H1 (cell line): ENCODE results near the gene RUFY3. TPM values are rescaled to one million over a fixed set of nuclear protein-coding genes. Genes with fewer than 3 reads are reported as not detected.

Experiments
- CTCF ChIA-PET: fragments of 300-600 bp; sonication (Branson Sonifier 250); formaldehyde crosslinking; loops from one replicate; lab custom pipeline; 2021; ENCODE audit not compliant: partially characterized antibody; lab: Charles Lee
- POLR2A ChIA-PET: fragments of 300-600 bp; sonication (Branson Sonifier 250); formaldehyde crosslinking; loops from one replicate; lab custom pipeline; 2021; ENCODE audit warnings: inconsistent platforms; ENCODE audit not compliant: partially characterized antibody; lab: Charles Lee
- DNase-seq, 2 experiments: peaks; one replicate each; pipeline versions ENCODE4 v3.0.0 to v3.0.0-alpha.2; 2010 to 2022; ENCODE audit warnings: low spot score in 2 of 2, low read depth in 1 of 2, mixed read lengths in 1 of 2
- FAIRE-seq: peaks from 2 replicates; lab custom pipeline; 2011; peaks lifted over from hg19 to GRCh38; lab: Jason Lieb, UNC
- H2AFZ ChIP-seq: 2 replicates; pipeline ENCODE4 v1.8.1; 2012; ENCODE audit warnings: low read length, inconsistent platforms
- H2AK5ac ChIP-seq: 2 replicates; pipeline ENCODE4 v1.6.1; 2013; ENCODE audit warnings: low read depth, low read length
- H2BK120ac ChIP-seq: replicated peaks from 2 replicates; pipeline ENCODE3; 2013; ENCODE audit warnings: low read depth, low read length, inconsistent platforms
- H2BK12ac ChIP-seq: 2 replicates; pipeline ENCODE4 v1.6.1; 2013; ENCODE audit warnings: low read depth, low read length
- H2BK15ac ChIP-seq: 2 replicates; pipeline ENCODE4 v1.6.1; 2013; ENCODE audit warnings: low read length
- H2BK20ac ChIP-seq: 2 replicates; pipeline ENCODE4 v1.6.1; 2013; ENCODE audit warnings: low read length
- H2BK5ac ChIP-seq: 2 replicates; pipeline ENCODE4 v1.6.1; 2013; ENCODE audit warnings: low read depth, low read length
- H3K14ac ChIP-seq: 2 replicates; pipeline ENCODE4 v1.6.1; 2013; ENCODE audit warnings: inconsistent platforms; ENCODE audit not compliant: insufficient read length
- H3K18ac ChIP-seq: 2 replicates; pipeline ENCODE4 v1.6.1; 2013; ENCODE audit warnings: low read length; ENCODE audit errors: extremely low read depth
- H3K23ac ChIP-seq: 2 replicates; pipeline ENCODE4 v1.6.1; 2013; ENCODE audit warnings: inconsistent platforms; ENCODE audit not compliant: insufficient read length
- H3K23me2 ChIP-seq: 2 replicates; pipeline ENCODE4 v1.6.1; 2013; ENCODE audit warnings: low read depth, low read length
- H3K27ac ChIP-seq: 2 replicates; pipeline ENCODE4 v1.6.1; 2011; ENCODE audit warnings: low read depth, low read length, inconsistent platforms
- H3K27me3 ChIP-seq, 4 experiments: replicated peaks in 1 of 4; 1 replicate in 1 of 4; 2 replicates in 3 of 4; pipeline versions ENCODE4 v1.6.1 to v1.8.1; 2011 to 2013; ENCODE audit warnings: low read length in 3 of 4, mild to moderate bottlenecking in 3 of 4, inconsistent platforms in 2 of 4, mixed read lengths in 2 of 4, moderate library complexity in 1 of 4; ENCODE audit not compliant: control insufficient read depth in 3 of 4, insufficient read depth in 3 of 4; ENCODE audit errors: extremely low read depth in 1 of 4
- H3K36me3 ChIP-seq, 4 experiments: 2 replicates each; pipeline versions ENCODE4 v1.6.1 to v1.8.1; 2011 to 2013; ENCODE audit warnings: mild to moderate bottlenecking in 4 of 4, low read length in 3 of 4, moderate library complexity in 2 of 4, control low read depth in 1 of 4, inconsistent platforms in 1 of 4; ENCODE audit not compliant: insufficient read depth in 4 of 4, control insufficient read depth in 2 of 4
- H3K4ac ChIP-seq: replicated peaks from 2 replicates; pipeline ENCODE3; 2013; ENCODE audit warnings: low read length, low read depth, mixed read lengths, inconsistent platforms; ENCODE audit not compliant: insufficient read length
- H3K4me1 ChIP-seq, 4 experiments: replicated peaks in 1 of 4; 1 replicate in 1 of 4; 2 replicates in 3 of 4; pipeline versions ENCODE4 v1.6.1 to v1.8.1; 2011 to 2013; ENCODE audit warnings: low read length in 3 of 4, inconsistent platforms in 2 of 4, mixed read lengths in 1 of 4; ENCODE audit not compliant: insufficient read depth in 4 of 4, control insufficient read depth in 3 of 4
- H3K4me2 ChIP-seq, 2 experiments: 2 replicates each; pipeline versions ENCODE4 v1.6.1 to v1.8.1; 2011 to 2013; ENCODE audit warnings: low read depth in 2 of 2, low read length in 2 of 2, control low read depth in 1 of 2, inconsistent platforms in 1 of 2, mild to moderate bottlenecking in 1 of 2; ENCODE audit not compliant: insufficient read depth in 1 of 2
- H3K4me3 ChIP-seq, 4 experiments: fragments of 200-600, 300-600 bp in 1 of 4; sonication (generic), shearing (Covaris generic), sonication (Bioruptor Twin) in 1 of 4; 2 replicates each; pipeline versions ENCODE4 v1.5.1 to v1.8.1; 2011 to 2016; ENCODE audit warnings: low read length in 4 of 4, low read depth in 3 of 4, control low read depth in 2 of 4, inconsistent platforms in 2 of 4, mild to moderate bottlenecking in 2 of 4, mixed read lengths in 1 of 4, moderate library complexity in 1 of 4; ENCODE audit not compliant: insufficient read depth in 2 of 4; ENCODE audit errors: extremely low read depth in 1 of 4
- H3K56ac ChIP-seq: replicated peaks from 2 replicates; pipeline ENCODE3; 2013; ENCODE audit warnings: low read depth, mild to moderate bottlenecking, mixed read lengths, low read length, inconsistent platforms; ENCODE audit not compliant: insufficient read length
- H3K79me1 ChIP-seq: 2 replicates; pipeline ENCODE4 v1.6.1; 2013; ENCODE audit warnings: low read depth, low read length, control low read depth
- H3K79me2 ChIP-seq, 2 experiments: 2 replicates each; pipeline versions ENCODE4 v1.6.1 to v1.8.1; 2012 to 2013; ENCODE audit warnings: low read length in 2 of 2, mild to moderate bottlenecking in 2 of 2, inconsistent platforms in 1 of 2; ENCODE audit not compliant: insufficient read depth in 2 of 2, control insufficient read depth in 1 of 2
- H3K9ac ChIP-seq, 4 experiments: replicated peaks in 1 of 4; 1 replicate in 1 of 4; 2 replicates in 3 of 4; pipeline versions ENCODE4 v1.6.1 to v1.8.1; 2011 to 2013; ENCODE audit warnings: low read depth in 3 of 4, low read length in 3 of 4, control low read depth in 2 of 4, mild to moderate bottlenecking in 2 of 4, moderate library complexity in 2 of 4, inconsistent platforms in 1 of 4; ENCODE audit errors: extremely low read depth in 1 of 4
- H3K9me3 ChIP-seq, 2 experiments: 2 replicates each; pipeline versions ENCODE4 v1.6.1 to v1.8.1; 2012 to 2013; ENCODE audit warnings: mild to moderate bottlenecking in 2 of 2, moderate library complexity in 2 of 2, control low read depth in 1 of 2, inconsistent platforms in 1 of 2, low read depth in 1 of 2, low read length in 1 of 2, mixed read lengths in 1 of 2; ENCODE audit not compliant: insufficient read depth in 2 of 2
- H4K20me1 ChIP-seq, 2 experiments: replicated peaks in 1 of 2; 2 replicates each; pipeline versions ENCODE3 to v1.8.1; 2011 to 2013; ENCODE audit warnings: inconsistent platforms in 2 of 2, low read length in 2 of 2, mild to moderate bottlenecking in 1 of 2; ENCODE audit not compliant: insufficient read depth in 2 of 2, control insufficient read depth in 1 of 2
- H4K5ac ChIP-seq: 2 replicates; pipeline ENCODE4 v1.6.1; 2013; ENCODE audit warnings: low read length, low read depth, mixed read lengths, inconsistent platforms; ENCODE audit not compliant: insufficient read length
- H4K8ac ChIP-seq: 2 replicates; pipeline ENCODE4 v1.8.0; 2013; ENCODE audit warnings: mild to moderate bottlenecking, moderate library complexity, low read length, inconsistent platforms; ENCODE audit not compliant: insufficient read depth; ENCODE audit errors: extremely low read depth
- H4K91ac ChIP-seq: replicated peaks from 2 replicates; pipeline ENCODE3; 2013; ENCODE audit warnings: low read length, mixed read lengths, inconsistent platforms; ENCODE audit not compliant: insufficient read length
- BACH1 ChIP-seq: IDR thresholded peaks from 2 replicates; pipeline ENCODE4 v1.6.1; 2012; ENCODE audit warnings: low read length, improper control_type of control experiment
- CBX5 ChIP-seq: fragments of 300-800, 300-1000 bp; sonication (generic); IDR thresholded peaks from 2 replicates; pipeline ENCODE4 v1.7.1; 2016; ENCODE audit warnings: antibody characterized with exemption, low read length, low read depth
- CREB1 ChIP-seq: IDR thresholded peaks from 2 replicates; pipeline ENCODE4 v1.6.1; 2012; ENCODE audit warnings: inconsistent platforms
- GTF2F1 ChIP-seq: IDR thresholded peaks from 2 replicates; pipeline ENCODE4 v1.6.1; 2012; ENCODE audit warnings: low read depth, low read length, improper control_type of control experiment, borderline replicate concordance
- HDAC2 ChIP-seq, 2 experiments: fragments of 300-600 bp in 1 of 2; sonication (generic) in 1 of 2; IDR thresholded peaks; 2 replicates each; pipeline ENCODE4 v1.6.1; 2011 to 2012; ENCODE audit warnings: low read depth in 2 of 2, low read length in 2 of 2, mild to moderate bottlenecking in 2 of 2, moderate library complexity in 2 of 2, borderline replicate concordance in 1 of 2, inconsistent platforms in 1 of 2
- JUN ChIP-seq: IDR thresholded peaks from 2 replicates; pipeline ENCODE4 v1.6.1; 2011; ENCODE audit warnings: low read depth, mild to moderate bottlenecking, improper control_type of control experiment, low read length
- JUND ChIP-seq: IDR thresholded peaks from 2 replicates; pipeline ENCODE4 v1.6.1; 2011; ENCODE audit warnings: mild to moderate bottlenecking, improper control_type of control experiment, low read length
- KDM1A ChIP-seq: fragments of 200-600, 300-600 bp; sonication (generic); IDR thresholded peaks from 2 replicates; pipeline ENCODE4 v1.7.1; 2016; ENCODE audit warnings: mild to moderate bottlenecking, low read length, borderline replicate concordance
- KDM4A ChIP-seq: IDR thresholded peaks from one replicate; pipeline ENCODE4 v1.7.1; 2012; ENCODE audit warnings: low read depth, mild to moderate bottlenecking, moderate library complexity, low read length, inconsistent platforms; ENCODE audit not compliant: severe bottlenecking
- KDM5A ChIP-seq: fragments of 200-600 bp; IDR thresholded peaks from 2 replicates; pipeline ENCODE4 v1.7.1; 2012; ENCODE audit warnings: mild to moderate bottlenecking, low read length, inconsistent platforms, mixed read lengths
- PHF8 ChIP-seq: fragments of 200-600 bp; sonication (generic); conservative IDR thresholded peaks from 2 replicates; pipeline ENCODE4 v1.7.1; 2012; ENCODE audit warnings: low read depth, mild to moderate bottlenecking, inconsistent platforms, low read length, moderate library complexity
- SIN3A ChIP-seq, 2 experiments: IDR thresholded peaks in 1 of 2; conservative IDR thresholded peaks in 1 of 2; 2 replicates each; pipeline ENCODE4 v1.6.1; 2011 to 2012; ENCODE audit warnings: low read length in 2 of 2, improper control_type of control experiment in 1 of 2, low read depth in 1 of 2, mild to moderate bottlenecking in 1 of 2
- SP1 ChIP-seq: IDR thresholded peaks from 2 replicates; pipeline ENCODE4 v1.6.1; 2011; ENCODE audit warnings: low read depth, low read length
- SP2 ChIP-seq: IDR thresholded peaks from 2 replicates; pipeline ENCODE4 v1.6.1; 2012; ENCODE audit warnings: mild to moderate bottlenecking, low read length, inconsistent platforms
- SRF ChIP-seq: IDR thresholded peaks from 2 replicates; pipeline ENCODE4 v1.6.1; 2011; ENCODE audit warnings: mild to moderate bottlenecking, low read depth, low read length, moderate library complexity
- WGBS, 2 experiments: shearing (Covaris generic) in 1 of 2; methylation state at CpG; one replicate each; pipeline versions ENCODE4 v1.1.6 to v1.1.7; 2013 to 2015; ENCODE audit warnings: low lambda C conversion rate in 2 of 2, mixed read lengths in 2 of 2, inconsistent platforms in 1 of 2, low coverage in 1 of 2, missing lambda C conversion rate in 1 of 2; ENCODE audit not compliant: insufficient replicate concordance in 2 of 2, insufficient coverage in 1 of 2, insufficient read length in 1 of 2; ENCODE audit errors: extremely low coverage in 1 of 2, missing lambda C conversion rate in 1 of 2; 5-methylcytosine and 5-hydroxymethylcytosine counted together
- polyA plus RNA-seq, 7 experiments: library from polyadenylated mRNA; depleted of rRNA in 3 of 7; stranded (reverse) in 5 of 7; unstranded in 2 of 7; fragments of >200 nt in 5 of 7; fragments of 200-250 nt in 2 of 7; gene quantifications; 1 replicate in 5 of 7; 2 replicates in 1 of 7; 4 replicates in 1 of 7; pipeline versions ENCODE4 v1.2.1 to v1.2.3, GENCODE V29; 2011 to 2013; ENCODE audit warnings: missing spikeins in 2 of 7, mixed read lengths in 2 of 7
- total RNA-seq: library from RNA; stranded (reverse); fragmentation: NEBNext Ultra II Directional; extraction: Animal tissue kit (Norgen Biotek cat#: 25700); gene quantifications from 2 replicates; pipeline ENCODE4 v1.2.1, GENCODE V29; 2021

Gene RUFY3
- total and polyA plus RNA-seq, 2 of the 8 experiments (the other 6 are each of a cell fraction or from before 2014, with no cell fraction given) = 7.8 to 33.1 TPM

DNA sequence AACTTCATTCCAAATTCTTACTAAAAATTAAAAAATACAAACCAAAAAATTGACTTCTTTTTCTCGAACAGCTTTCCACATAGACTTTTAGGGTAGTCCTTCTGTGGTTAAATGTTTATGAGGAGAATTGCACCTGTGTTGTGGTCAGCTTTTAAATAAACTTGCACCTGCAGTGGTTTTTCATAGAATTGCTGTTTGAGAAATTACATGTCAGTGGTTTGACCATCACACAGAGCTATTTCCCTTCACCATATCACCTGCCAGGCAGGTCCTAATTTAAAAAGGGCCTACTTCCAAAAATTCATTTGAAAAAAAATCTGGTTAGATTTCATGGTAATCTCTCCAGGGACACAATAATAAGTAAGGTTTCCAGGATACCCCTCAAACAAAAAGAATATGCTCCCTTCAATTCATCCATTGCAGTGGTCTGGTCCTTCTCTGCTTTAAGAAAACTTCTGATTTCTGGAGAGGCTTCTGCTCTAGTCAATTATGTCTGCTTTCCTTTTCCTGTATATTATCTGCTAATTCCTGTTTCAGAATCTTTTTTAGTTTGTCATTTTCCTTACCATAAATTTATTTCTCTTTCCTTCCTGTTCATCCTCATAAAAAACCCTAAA, 43.3 kb upstream of the RUFY3 start:
- Histone ChIP-seq H3K4ac (no peak overlapping the region), H3K36me3 (no peaks in the 10 kb centered on the region), H2BK20ac (no peak overlapping the region), H4K8ac (no peak overlapping the region), H3K27ac (no peak overlapping the region), H2BK120ac (no peak overlapping the region), H3K9me3 (no peaks in the 10 kb centered on the region), H3K18ac (no peak overlapping the region), H3K14ac (no peak overlapping the region), H3K4me1 (no peaks in the 10 kb centered on the region), H4K5ac (no peak overlapping the region), H2AFZ (no peak overlapping the region), H3K27me3 (no peaks in the 10 kb centered on the region), H2BK12ac (no peak overlapping the region), H2BK15ac (no peak overlapping the region), H3K79me2 (no peaks in the 10 kb centered on the region), H2AK5ac (no peak overlapping the region), H3K4me2 (no peak overlapping the region), H3K56ac (no peak overlapping the region), H3K4me3 (no peak overlapping the region), H3K23me2 (no peaks in the 10 kb centered on the region), H3K23ac (no peak overlapping the region), H3K9ac (no peak overlapping the region), H2BK5ac (no peak overlapping the region), H4K91ac (no peak overlapping the region), H4K20me1 (no peaks in the 10 kb centered on the region), H3K79me1 (no peaks in the 10 kb centered on the region)
- WGBS, 2 experiments = 88 to 100% methylated on average over 1 of the region's 1 CpG
- DNase-seq (no peak), FAIRE-seq (no peak)
- POLR2A ChIA-PET = no interaction called here
- CTCF ChIA-PET = interaction anchor here (0.8 to 1.9 kb wide), 2 partner anchors 9 to 26 kb away, joined by 4 to 5 read pairs; no protein-coding TSS in a partner anchor
- no peak for TF ChIP-seq SIN3A (conservative IDR thresholded peaks at IDR 0.05 in 1 of 2, IDR thresholded peaks at IDR 0.05 in 1 of 2; ENCODE audit: low read depth in 1 of 2, low read length in 2 of 2)
- no peak for TF ChIP-seq PHF8
- no peak for TF ChIP-seq CBX5
- TF ChIP-seq GTF2F1 = no peak
- TF ChIP-seq KDM5A = no peak
- TF ChIP-seq BACH1 = no peak
- TF ChIP-seq SP2 = no peak
- no peak for TF ChIP-seq KDM1A
- no peak for TF ChIP-seq JUND
- TF ChIP-seq JUN = no peak
- TF ChIP-seq CREB1 = no peak
- TF ChIP-seq SRF = no peak
- no peak for TF ChIP-seq HDAC2 (IDR thresholded peaks at IDR 0.05; ENCODE audit: borderline replicate concordance in 1 of 2, low read depth in 2 of 2, low read length in 2 of 2)
- TF ChIP-seq KDM4A = no peak
- no peak for TF ChIP-seq SP1
